Measurements from ENCODE around the gene INPP1.

DNA sequence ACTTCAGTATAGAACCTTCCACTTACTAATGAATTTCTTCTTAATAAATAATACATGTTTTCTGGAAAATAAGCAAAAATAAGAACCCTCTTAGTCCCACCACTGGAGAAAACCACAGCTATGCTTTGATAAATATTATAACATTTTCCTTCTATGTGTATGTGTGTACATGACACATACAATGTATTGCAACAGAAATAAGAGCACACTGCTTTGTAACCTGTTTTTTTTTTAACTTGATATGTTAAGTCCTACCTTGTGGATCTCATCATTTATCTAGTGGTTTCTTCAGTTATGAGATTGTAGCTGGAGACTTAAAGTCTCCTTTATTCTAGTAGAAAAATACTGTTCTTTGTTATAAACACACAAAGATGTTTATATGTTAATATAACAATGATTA lies 17.2 kb downstream of the INPP1 start:
- no peak for TF ChIP-seq POLR2A (IDR thresholded peaks at IDR 0.05)
- TF ChIP-seq, protein P1, sequence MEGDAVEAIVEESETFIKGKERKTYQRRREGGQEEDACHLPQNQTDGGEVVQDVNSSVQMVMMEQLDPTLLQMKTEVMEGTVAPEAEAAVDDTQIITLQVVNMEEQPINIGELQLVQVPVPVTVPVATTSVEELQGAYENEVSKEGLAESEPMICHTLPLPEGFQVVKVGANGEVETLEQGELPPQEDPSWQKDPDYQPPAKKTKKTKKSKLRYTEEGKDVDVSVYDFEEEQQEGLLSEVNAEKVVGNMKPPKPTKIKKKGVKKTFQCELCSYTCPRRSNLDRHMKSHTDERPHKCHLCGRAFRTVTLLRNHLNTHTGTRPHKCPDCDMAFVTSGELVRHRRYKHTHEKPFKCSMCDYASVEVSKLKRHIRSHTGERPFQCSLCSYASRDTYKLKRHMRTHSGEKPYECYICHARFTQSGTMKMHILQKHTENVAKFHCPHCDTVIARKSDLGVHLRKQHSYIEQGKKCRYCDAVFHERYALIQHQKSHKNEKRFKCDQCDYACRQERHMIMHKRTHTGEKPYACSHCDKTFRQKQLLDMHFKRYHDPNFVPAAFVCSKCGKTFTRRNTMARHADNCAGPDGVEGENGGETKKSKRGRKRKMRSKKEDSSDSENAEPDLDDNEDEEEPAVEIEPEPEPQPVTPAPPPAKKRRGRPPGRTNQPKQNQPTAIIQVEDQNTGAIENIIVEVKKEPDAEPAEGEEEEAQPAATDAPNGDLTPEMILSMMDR (IDR thresholded peaks at IDR 0.05) = no peak

Measured in right lobe of liver (tissue), 4 donors.